Thyroid gland (tissue), 4 donors: Measurements from ENCODE around the gene ORC6. TPM values are rescaled to one million over a fixed set of nuclear protein-coding genes. Genes with fewer than 3 reads are reported as not detected.

Experiments
- DNase-seq, 2 donors: peaks; one replicate each; pipeline ENCODE4 v3.0.0-alpha.2; 2019
- H3K27ac ChIP-seq, 3 donors: fragments of 200-600 bp; sonication (generic); 1 replicate in 2 of 3; 2 replicates in 1 of 3; pipeline ENCODE4 v1.5.1; 2016 to 2019; ENCODE audit warnings: mild to moderate bottlenecking in 1 of 3, moderate library complexity in 1 of 3
- H3K27me3 ChIP-seq: fragments of 200-600 bp; sonication (generic); one replicate; pipeline ENCODE4 v1.5.1; 2019
- H3K36me3 ChIP-seq, 2 donors: fragments of 200-600 bp; sonication (generic); one replicate each; pipeline ENCODE4 v1.5.1; 2016 to 2019
- H3K4me1 ChIP-seq, 2 donors: fragments of 200-600 bp; sonication (generic); one replicate each; pipeline ENCODE4 v1.5.1; 2017 to 2019
- H3K4me3 ChIP-seq, 3 donors: fragments of 200-600 bp; sonication (generic); replicated peaks in 1 of 3; 1 replicate in 2 of 3; 2 replicates in 1 of 3; pipeline ENCODE4 v1.5.1; 2016; ENCODE audit warnings: mild to moderate bottlenecking in 1 of 3
- H3K9me3 ChIP-seq: fragments of 200-600 bp; sonication (generic); one replicate; pipeline ENCODE4 v1.5.1; 2017
- CTCF ChIP-seq, 6 experiments: fragments of 200-600 bp in 3 of 6; fragments of 450-650 bp in 3 of 6; sonication (generic) in 3 of 6; IDR thresholded peaks; one replicate each; pipeline ENCODE4 v1.5.1; 2016 to 2019; ENCODE audit warnings: antibody characterized with exemption in 6 of 6, mild to moderate bottlenecking in 2 of 6, inconsistent platforms in 1 of 6, moderate library complexity in 1 of 6
- POLR2A ChIP-seq, 2 donors: fragments of 450-650 bp; IDR thresholded peaks; one replicate each; pipeline ENCODE4 v1.6.1; 2017; ENCODE audit warnings: antibody characterized with exemption in 2 of 2, mild to moderate bottlenecking in 2 of 2, moderate library complexity in 1 of 2
- WGBS, 2 donors: methylation state at CpG; one replicate each; pipeline ENCODE4 v1.1.5; 2017; 5-methylcytosine and 5-hydroxymethylcytosine counted together
- intact Hi-C: fragments of 100-400 bp; cut with DNase I; formaldehyde crosslinking; loops from one replicate; pipeline ENCODE4 v1.15.1; 2023
- total RNA-seq, 4 donors: library from RNA; depleted of rRNA; stranded (reverse); fragments of >200 nt; gene quantifications; one replicate each; pipeline ENCODE4 v1.2.3, GENCODE V29; 2016

Gene ORC6
- 1 to 10 TPM in 3 of 4 donors, under 1 TPM in 1; 0.27 to 4.0 (median 1.7) TPM for total RNA-seq

GRCh38 chr16:46689365-46690280 is at the start of gene ORC6:
Gene ORC6, plus strand, starts transcription at chr16:46689659. Its CDS starts 47 bp downstream, at chr16:46689706.
- intact Hi-C loops = no loop called here
- Histone ChIP-seq H3K4me1 (peaks cover 20 to 23% of the 10 kb centered on the region in 2 donors), H3K9me3 (no peaks in the 10 kb centered on the region), H3K36me3 (no peaks in the 10 kb centered on the region), H3K27me3 (no peaks in the 10 kb centered on the region), H3K27ac (peak within 1 kb of the TSS; percentile 82 to 95 (median 89)), H3K4me3 (peak within 1 kb of the TSS; percentile 56 to 94 (median 89))
- TF ChIP-seq POLR2A (IDR thresholded peaks at IDR 0.05) (no peak), CTCF (IDR thresholded peaks at IDR 0.05) (peak in 1 of 6 experiments; percentile 16)
- 1% methylated on average over 27 to 52 of the region's 79 CpGs for WGBS, 2 donors
- DNase-seq = peak; percentile 99

- TF ChIP-seq POLR2A (IDR thresholded peaks at IDR 0.05) = no peak
- no peaks in the 10 kb centered on the region for H3K36me3 ChIP-seq
- H3K9me3 ChIP-seq = no peaks in the 10 kb centered on the region
- H3K27ac ChIP-seq = no peak overlapping the region
- WGBS, 2 donors = 89% methylated on average over 8 of the region's 8 CpGs
- intact Hi-C loops = no loop called here
- no peaks in the 10 kb centered on the region for H3K27me3 ChIP-seq
- DNase-seq = no peak
- H3K4me1 ChIP-seq = no peaks in the 10 kb centered on the region
- H3K4me3 ChIP-seq = no peak overlapping the region
Observed at GRCh38 chr16:46648656-46649055, 40.8 kb upstream of the ORC6 start.

GRCh38 chr16:46649588-46650253 is 39.7 kb upstream of the ORC6 start:
- peak overlapping the region in 1 of 3 donors; percentile 26 for H3K27ac ChIP-seq
- TF ChIP-seq POLR2A (IDR thresholded peaks at IDR 0.05) (no peak), CTCF (IDR thresholded peaks at IDR 0.05) (no peak)
- H3K27me3 ChIP-seq = no peaks in the 10 kb centered on the region
- H3K36me3 ChIP-seq = no peaks in the 10 kb centered on the region
- 87 to 89% methylated on average over 27 of the region's 27 CpGs for WGBS, 2 donors
- no peaks in the 10 kb centered on the region for H3K4me1 ChIP-seq
- no peak overlapping the region for H3K4me3 ChIP-seq
- H3K9me3 ChIP-seq = no peaks in the 10 kb centered on the region
- DNase-seq = no peak
- intact Hi-C loops = no loop called here

- 91 to 92% methylated on average over 5 of the region's 5 CpGs for WGBS, 2 donors
- no peaks in the 10 kb centered on the region for H3K27me3 ChIP-seq
- intact Hi-C loops = no loop called here
- no peak for DNase-seq
- no peak overlapping the region for H3K4me3 ChIP-seq
- H3K4me1 ChIP-seq = no peaks in the 10 kb centered on the region
- peak overlapping the region in 1 of 3 donors; percentile 26 for H3K27ac ChIP-seq
- no peaks in the 10 kb centered on the region for H3K9me3 ChIP-seq
- H3K36me3 ChIP-seq = no peaks in the 10 kb centered on the region
- TF ChIP-seq POLR2A (IDR thresholded peaks at IDR 0.05) (no peak), CTCF (IDR thresholded peaks at IDR 0.05) (no peak)
Observed at GRCh38 chr16:46650254-46650623, 39.2 kb upstream of the ORC6 start.

GRCh38 chr16:46651305-46651704 is 38.2 kb upstream of the ORC6 start:
- H3K27ac ChIP-seq = no peak overlapping the region
- no peaks in the 10 kb centered on the region for H3K27me3 ChIP-seq
- 89 to 94% methylated on average over 3 of the region's 3 CpGs for WGBS, 2 donors
- intact Hi-C loops = no loop called here
- H3K4me3 ChIP-seq = no peak overlapping the region
- DNase-seq = no peak
- no peaks in the 10 kb centered on the region for H3K4me1 ChIP-seq
- H3K36me3 ChIP-seq = no peaks in the 10 kb centered on the region
- TF ChIP-seq POLR2A (IDR thresholded peaks at IDR 0.05) = no peak
- no peak for TF ChIP-seq CTCF (IDR thresholded peaks at IDR 0.05)
- H3K9me3 ChIP-seq = no peaks in the 10 kb centered on the region
